ENCODE results near the gene SCEL. TPM values are rescaled to one million over a fixed set of nuclear protein-coding genes. Genes with fewer than 3 reads are reported as not detected.

Gene SCEL
- polyA plus RNA-seq, 1 donor from 2014 or later, result 0.24 TPM

DNA sequence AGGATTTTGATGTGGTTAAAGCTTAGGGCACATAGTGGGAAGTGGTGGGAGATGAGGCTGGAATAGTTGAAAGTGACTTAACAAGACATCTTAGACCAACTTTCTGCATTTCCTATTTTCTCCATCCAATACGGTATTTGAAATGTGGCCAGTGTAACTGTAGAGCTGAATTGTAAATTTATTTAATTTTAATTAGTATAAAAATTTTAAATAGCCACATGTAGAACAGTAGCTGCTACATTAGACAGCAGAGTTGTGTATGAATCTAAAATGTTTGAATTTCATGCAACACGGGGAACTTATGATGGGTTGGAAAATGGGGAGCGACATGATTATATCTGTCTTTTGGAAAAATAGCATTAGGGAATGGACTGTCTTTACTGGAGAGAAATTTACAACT, 7.1 kb upstream of the SCEL start:
- H3K36me3 ChIP-seq (ENCODE audit: insufficient read depth, low read length), result no peaks in the 10 kb centered on the region
- no peak overlapping the region for H3K9ac ChIP-seq (ENCODE audit: low read length)
- no peak overlapping the region for H3K27ac ChIP-seq (ENCODE audit: low read length)
- H3F3A ChIP-seq (ENCODE audit: insufficient read depth, low read length, poor library complexity, severe bottlenecking), result no peaks in the 10 kb centered on the region
- no peaks in the 10 kb centered on the region for H3K79me2 ChIP-seq (replicated peaks; ENCODE audit: insufficient read depth, low read length)
- no peak overlapping the region for H2AFZ ChIP-seq (ENCODE audit: low read depth, low read length)
- H3K4me3 ChIP-seq (ENCODE audit: low read length), result no peak overlapping the region
- H4K20me1 ChIP-seq (ENCODE audit: insufficient read depth), result no peaks in the 10 kb centered on the region
- TF ChIP-seq TAF1 (IDR thresholded peaks at IDR 0.05; ENCODE audit: low read depth) (no peak), EP300 (conservative IDR thresholded peaks at IDR 0.05; ENCODE audit: poor library complexity, severe bottlenecking) (no peak), MXI1 (conservative IDR thresholded peaks at IDR 0.05; ENCODE audit: poor library complexity, severe bottlenecking) (no peak), EZH2 (IDR thresholded peaks at IDR 0.05; ENCODE audit: borderline replicate concordance, insufficient read depth, low read length, poor library complexity, severe bottlenecking) (no peak), RAD21 (conservative IDR thresholded peaks at IDR 0.05) (no peak)
- no peaks in the 10 kb centered on the region for H3K9me3 ChIP-seq (ENCODE audit: low read length)
- H3K27me3 ChIP-seq (ENCODE audit: insufficient read depth, low read depth, low read length), result no peaks in the 10 kb centered on the region
- H3K9me2 ChIP-seq (ENCODE audit: insufficient read depth, low read length), result no peaks in the 10 kb centered on the region
- no peak overlapping the region for H3K4me2 ChIP-seq (ENCODE audit: low read length)

DNA sequence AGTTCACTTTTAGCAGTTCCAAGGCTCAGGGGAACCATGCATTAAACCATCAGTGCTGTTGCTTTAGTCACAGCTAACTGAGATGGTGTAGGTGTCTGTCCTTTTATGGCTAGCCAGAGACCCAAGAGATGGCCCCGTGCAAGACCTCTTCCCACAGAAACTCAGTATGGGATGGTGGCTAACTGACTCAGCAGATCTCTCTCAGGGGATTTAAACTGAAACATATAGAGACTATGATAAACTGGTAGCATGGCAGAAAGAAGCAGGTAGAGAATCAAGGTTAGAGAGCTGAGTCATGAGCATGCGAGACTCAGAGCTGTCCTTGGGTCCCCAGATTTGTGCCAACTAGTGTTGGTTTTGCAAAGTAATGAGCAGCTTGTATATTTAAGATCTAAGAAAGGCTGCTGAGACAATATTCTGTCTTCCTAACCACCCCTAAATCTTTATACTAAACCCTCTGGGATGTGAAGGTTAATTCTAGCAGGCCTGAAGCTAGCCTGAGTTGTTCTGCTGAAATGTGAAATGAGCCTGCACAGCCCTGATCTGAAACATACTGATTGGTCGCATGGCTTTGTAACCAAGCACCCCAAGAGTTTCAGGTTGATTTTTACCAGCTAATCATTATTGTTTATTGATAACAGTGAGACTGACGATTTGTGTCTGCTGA, 6.5 kb upstream of the SCEL start:
- Histone ChIP-seq H3K9me3 (ENCODE audit: low read length) (no peaks in the 10 kb centered on the region), H4K20me1 (ENCODE audit: insufficient read depth) (no peaks in the 10 kb centered on the region), H2AFZ (ENCODE audit: low read depth, low read length) (no peak overlapping the region)

GRCh38 chr13:77529501-77529840, 6.0 kb upstream of the SCEL start:
- H3F3A ChIP-seq (ENCODE audit: insufficient read depth, low read length, poor library complexity, severe bottlenecking), result no peaks in the 10 kb centered on the region
- TF ChIP-seq TAF1 (IDR thresholded peaks at IDR 0.05; ENCODE audit: low read depth), result no peak
- TF ChIP-seq CTCF (IDR thresholded peaks at IDR 0.05; ENCODE audit: poor library complexity, severe bottlenecking), result no peak
- TF ChIP-seq SMC3 (conservative IDR thresholded peaks at IDR 0.05; ENCODE audit: poor library complexity), result no peak
- TF ChIP-seq POLR2AphosphoS5 (IDR thresholded peaks at IDR 0.05), result no peak
- TF ChIP-seq RAD21 (conservative IDR thresholded peaks at IDR 0.05), result no peak

More for the DNA sequence above, 6.5 kb upstream of the SCEL start:
- Histone ChIP-seq H3K27me3 (ENCODE audit: insufficient read depth, low read depth, low read length) (no peaks in the 10 kb centered on the region), H3K9me2 (ENCODE audit: insufficient read depth, low read length) (no peaks in the 10 kb centered on the region), H3K9ac (ENCODE audit: low read length) (no peak overlapping the region), H3F3A (ENCODE audit: insufficient read depth, low read length, poor library complexity, severe bottlenecking) (no peaks in the 10 kb centered on the region), H3K4me3 (ENCODE audit: low read length) (no peak overlapping the region), H3K79me2 (replicated peaks; ENCODE audit: insufficient read depth, low read length) (no peaks in the 10 kb centered on the region), H3K4me2 (ENCODE audit: low read length) (no peak overlapping the region), H3K36me3 (ENCODE audit: insufficient read depth, low read length) (no peaks in the 10 kb centered on the region), H3K27ac (ENCODE audit: low read length) (no peak overlapping the region)
- no peak for TF ChIP-seq EZH2 (IDR thresholded peaks at IDR 0.05; ENCODE audit: borderline replicate concordance, insufficient read depth, low read length, poor library complexity, severe bottlenecking)
- TF ChIP-seq SMC3 (conservative IDR thresholded peaks at IDR 0.05; ENCODE audit: poor library complexity), result no peak
- TF ChIP-seq CTCF (IDR thresholded peaks at IDR 0.05; ENCODE audit: poor library complexity, severe bottlenecking), result no peak
- no peak for TF ChIP-seq MXI1 (conservative IDR thresholded peaks at IDR 0.05; ENCODE audit: poor library complexity, severe bottlenecking)

More at GRCh38 chr13:77529501-77529840, 6.0 kb upstream of the SCEL start:
- H3K9me2 ChIP-seq (ENCODE audit: insufficient read depth, low read length), result no peaks in the 10 kb centered on the region
- H3K27ac ChIP-seq (ENCODE audit: low read length), result no peak overlapping the region
- H3K4me2 ChIP-seq (ENCODE audit: low read length), result no peak overlapping the region
- H3K27me3 ChIP-seq (ENCODE audit: insufficient read depth, low read depth, low read length), result no peaks in the 10 kb centered on the region
- no peaks in the 10 kb centered on the region for H3K9me3 ChIP-seq (ENCODE audit: low read length)
- no peak overlapping the region for H3K4me3 ChIP-seq (ENCODE audit: low read length)
- H3K9ac ChIP-seq (ENCODE audit: low read length), result no peak overlapping the region
- H3K36me3 ChIP-seq (ENCODE audit: insufficient read depth, low read length), result no peaks in the 10 kb centered on the region
- H2AFZ ChIP-seq (ENCODE audit: low read depth, low read length), result no peak overlapping the region
- no peaks in the 10 kb centered on the region for H3K79me2 ChIP-seq (replicated peaks; ENCODE audit: insufficient read depth, low read length)
- no peaks in the 10 kb centered on the region for H4K20me1 ChIP-seq (ENCODE audit: insufficient read depth)
